Panc1 (cell line): ENCODE measurements around the gene GRIA4.

Experiments used
- POLR2AphosphoS5 ChIP-seq: IDR thresholded peaks from 2 replicates; pipeline ENCODE4 v1.6.1; 2012; ENCODE audit warnings: mild to moderate bottlenecking, low read depth, low read length, moderate library complexity
- REST ChIP-seq, 2 experiments: IDR thresholded peaks; 2 replicates each; pipeline ENCODE4 v1.6.1; 2011 to 2012; ENCODE audit warnings: low read depth in 2 of 2, control low read depth in 1 of 2, low read length in 1 of 2, mild to moderate bottlenecking in 1 of 2, moderate library complexity in 1 of 2; ENCODE audit not compliant: insufficient read depth in 1 of 2
- SIN3A ChIP-seq: IDR thresholded peaks from 2 replicates; pipeline ENCODE4 v1.6.1; 2012; ENCODE audit warnings: low read depth, mild to moderate bottlenecking, low read length, moderate library complexity, borderline replicate concordance; ENCODE audit not compliant: insufficient read depth
- TF ChIP-seq, protein P1 (sequence below): fragments of 450-650 bp; IDR thresholded peaks from 2 replicates; pipeline ENCODE4 v1.5.1; 2017; ENCODE audit warnings: mild to moderate bottlenecking

GRCh38 chr11:105827906-105828305, 218.0 kb downstream of the GRIA4 start:
- TF ChIP-seq POLR2AphosphoS5 (no peak), REST (IDR thresholded peaks at IDR 0.05; ENCODE audit: insufficient read depth in 1 of 2, low read depth in 2 of 2, low read length in 1 of 2) (no peak), SIN3A (no peak)
- TF ChIP-seq, protein P1, sequence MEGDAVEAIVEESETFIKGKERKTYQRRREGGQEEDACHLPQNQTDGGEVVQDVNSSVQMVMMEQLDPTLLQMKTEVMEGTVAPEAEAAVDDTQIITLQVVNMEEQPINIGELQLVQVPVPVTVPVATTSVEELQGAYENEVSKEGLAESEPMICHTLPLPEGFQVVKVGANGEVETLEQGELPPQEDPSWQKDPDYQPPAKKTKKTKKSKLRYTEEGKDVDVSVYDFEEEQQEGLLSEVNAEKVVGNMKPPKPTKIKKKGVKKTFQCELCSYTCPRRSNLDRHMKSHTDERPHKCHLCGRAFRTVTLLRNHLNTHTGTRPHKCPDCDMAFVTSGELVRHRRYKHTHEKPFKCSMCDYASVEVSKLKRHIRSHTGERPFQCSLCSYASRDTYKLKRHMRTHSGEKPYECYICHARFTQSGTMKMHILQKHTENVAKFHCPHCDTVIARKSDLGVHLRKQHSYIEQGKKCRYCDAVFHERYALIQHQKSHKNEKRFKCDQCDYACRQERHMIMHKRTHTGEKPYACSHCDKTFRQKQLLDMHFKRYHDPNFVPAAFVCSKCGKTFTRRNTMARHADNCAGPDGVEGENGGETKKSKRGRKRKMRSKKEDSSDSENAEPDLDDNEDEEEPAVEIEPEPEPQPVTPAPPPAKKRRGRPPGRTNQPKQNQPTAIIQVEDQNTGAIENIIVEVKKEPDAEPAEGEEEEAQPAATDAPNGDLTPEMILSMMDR = no peak
